ENCODE results near the gene DNAJB1. TPM values are rescaled to one million over a fixed set of nuclear protein-coding genes. Genes with fewer than 3 reads are reported as not detected.

Gene DNAJB1
- total and polyA plus RNA-seq, 2 of the 13 experiments (the other 11 are each of a cell fraction or from before 2014, with no cell fraction given), result 87.5 to 97.3 TPM

- TF ChIP-seq ZBTB10 (CRISPR knock-in tag; IDR thresholded peaks at IDR 0.05; ENCODE audit: borderline replicate concordance) (peak; percentile 92; the same call in 1 of the 2 replicates), DDIT3 (CRISPR knock-in tag; IDR thresholded peaks at IDR 0.05) (no peak), ZBTB33 (CRISPR knock-in tag; IDR thresholded peaks at IDR 0.05) (0 out of 2 replicates have a peak, but pooled peaks have one; percentile 4), ZNF33A (CRISPR knock-in tag; IDR thresholded peaks at IDR 0.05; ENCODE audit: borderline replicate concordance) (no peak), POGK (CRISPR knock-in tag; conservative IDR thresholded peaks at IDR 0.05) (no peak; the same call in 1 of the 2 replicates), ZBTB20 (CRISPR knock-in tag; IDR thresholded peaks at IDR 0.05; ENCODE audit: borderline replicate concordance, low read depth) (peak; percentile 38; the same call in 1 of the 2 replicates), ZNF318 (CRISPR knock-in tag; IDR thresholded peaks at IDR 0.05) (no peak), SIN3A (IDR thresholded peaks at IDR 0.05; ENCODE audit: borderline replicate concordance, low read depth, low read length) (no peak), USF2 (IDR thresholded peaks at IDR 0.05; ENCODE audit: low read depth, low read length) (no peak), USF2 (CRISPR knock-in tag; IDR thresholded peaks at IDR 0.05; ENCODE audit: borderline replicate concordance) (no peak)
Observed at GRCh38 chr19:14519860-14520407, 1.7 kb upstream of the DNAJB1 start (continued).
